Activated CD4-positive, alpha-beta T cell treated with anti-CD3 and anti-CD28 coated beads, Interleukin-2, Interleukin-4, amounts not matched to agents 100 ng/mL and 50 ng/mL, durations not matched to agents 16 hours and 8 hours (primary cell): Measurements from ENCODE around the gene BNIP5.

Experiments
- DNase-seq: peaks from one replicate; pipeline ENCODE4 v3.0.0-alpha.2; 2020; ENCODE audit warnings: low spot score

The BNIP5 gene

DNA sequence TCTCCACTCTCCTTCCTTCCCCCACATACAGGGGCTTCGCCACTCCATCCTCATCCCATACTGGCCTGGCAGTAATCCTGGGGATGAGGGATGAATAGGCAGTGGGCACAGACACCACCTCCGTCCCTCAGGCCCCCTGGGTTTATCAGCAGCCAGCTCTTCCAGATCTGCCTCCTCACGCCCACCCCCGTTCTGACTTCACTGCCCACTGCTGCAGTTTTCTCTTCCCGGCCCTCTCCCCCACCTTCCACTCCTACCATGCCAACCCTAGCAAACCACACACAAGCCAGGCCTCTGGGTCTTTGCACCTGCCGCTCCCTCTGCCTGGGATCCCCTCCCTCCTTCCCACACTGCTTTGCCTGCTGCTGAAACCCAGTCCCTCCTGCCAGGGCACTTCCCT is 44.5 kb downstream of the BNIP5 start:
- no peak for DNase-seq

DNA sequence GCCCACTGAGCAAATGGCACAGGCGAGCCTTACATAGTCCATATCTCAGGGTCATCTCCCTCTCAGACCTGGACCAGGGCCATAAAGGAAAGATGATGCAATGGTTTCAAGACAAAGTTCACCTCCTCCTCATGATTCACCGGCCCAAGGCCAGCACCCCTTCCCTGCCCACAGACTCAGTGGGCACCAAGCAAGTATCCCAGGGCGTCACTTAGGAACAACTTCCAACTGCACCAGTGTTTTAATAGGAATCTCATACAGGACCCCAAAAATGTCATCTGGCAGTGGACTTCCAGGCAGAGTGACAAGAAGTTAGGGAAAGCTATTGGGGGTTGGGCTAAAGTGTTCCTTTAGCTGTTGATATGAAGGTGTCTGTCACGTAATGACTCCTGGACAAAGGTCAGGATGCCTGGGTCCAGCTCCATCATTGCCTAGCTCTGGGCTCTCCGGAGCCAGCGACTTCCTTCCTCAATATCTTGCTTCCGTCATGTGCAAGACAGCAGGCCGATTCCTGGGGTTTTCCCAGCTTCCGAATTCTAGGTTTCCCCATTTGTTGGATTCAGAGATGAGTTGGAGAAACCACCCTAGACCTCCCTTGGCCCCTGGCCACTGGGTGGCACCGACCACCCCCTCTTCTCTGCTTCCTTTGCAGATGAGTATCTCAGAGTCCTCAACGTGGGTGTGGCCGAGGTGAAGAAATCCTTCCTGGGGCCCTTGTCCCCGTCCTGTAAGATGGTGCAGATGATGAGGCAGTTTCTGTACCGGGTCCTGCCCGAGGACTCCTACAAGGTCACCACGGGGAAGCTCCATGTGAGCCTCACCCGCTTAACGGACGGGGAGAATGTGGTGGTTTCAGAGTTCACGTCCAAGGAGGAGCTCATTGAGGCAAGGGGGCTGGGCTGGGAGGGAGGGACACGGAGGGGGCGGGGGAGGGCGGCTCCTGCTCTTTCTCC is 45.7 kb downstream of the BNIP5 start:
- no peak for DNase-seq

DNA sequence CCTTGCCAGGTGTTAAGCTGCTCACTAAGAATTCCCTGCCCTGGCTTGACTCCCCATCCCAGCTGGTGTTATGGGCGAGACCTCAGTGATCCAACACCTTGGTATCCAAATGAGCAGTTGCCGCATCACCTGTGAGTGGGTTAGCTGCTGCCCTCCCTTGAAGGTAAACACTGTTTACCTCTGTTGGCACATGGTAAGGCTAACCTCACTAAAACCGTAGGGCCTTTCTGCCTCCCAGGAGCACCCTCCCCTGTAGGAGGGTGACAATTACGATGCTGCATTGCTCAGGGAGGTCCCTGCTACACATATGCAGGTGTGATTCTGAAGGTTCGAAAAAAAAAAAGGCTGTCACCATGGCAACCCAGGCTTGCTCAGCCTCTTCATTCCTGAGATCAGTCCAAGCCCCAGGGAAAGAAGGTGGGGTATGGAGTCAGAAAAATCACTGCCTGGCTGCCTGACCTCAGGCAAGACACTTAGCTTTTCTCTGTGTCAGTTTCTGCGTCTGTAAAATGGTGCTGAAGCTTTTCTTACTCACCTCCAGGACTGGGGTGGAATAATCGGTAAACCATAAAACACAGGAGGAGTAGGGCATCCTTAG is 47.3 kb downstream of the BNIP5 start:
- no peak for DNase-seq

- no peak for DNase-seq
Measured at GRCh38 chr6:36286858-36287257, 49.8 kb downstream of the BNIP5 start.

DNA sequence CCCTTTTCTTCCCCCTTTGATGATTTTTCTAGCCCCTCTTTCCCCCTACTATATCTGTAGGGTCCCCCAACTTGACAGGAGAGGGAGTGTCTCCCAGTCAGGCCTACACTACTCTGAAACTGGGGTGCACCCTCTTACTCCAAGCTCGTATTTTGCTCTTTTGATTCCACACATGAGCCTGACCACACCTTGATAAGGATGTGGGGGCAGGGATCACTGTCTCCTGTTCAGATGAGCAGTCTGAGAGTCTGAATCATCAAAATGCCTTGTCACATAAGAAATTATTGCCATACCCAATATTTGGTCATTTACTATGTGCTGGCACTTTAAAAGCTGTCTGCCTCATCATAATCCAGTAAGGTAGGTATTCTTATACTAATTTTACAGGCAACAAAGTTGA is 50.9 kb downstream of the BNIP5 start:
- DNase-seq: no peak

- no peak for DNase-seq
Measured at GRCh38 chr6:36285187-36285671, 51.5 kb downstream of the BNIP5 start.

DNA sequence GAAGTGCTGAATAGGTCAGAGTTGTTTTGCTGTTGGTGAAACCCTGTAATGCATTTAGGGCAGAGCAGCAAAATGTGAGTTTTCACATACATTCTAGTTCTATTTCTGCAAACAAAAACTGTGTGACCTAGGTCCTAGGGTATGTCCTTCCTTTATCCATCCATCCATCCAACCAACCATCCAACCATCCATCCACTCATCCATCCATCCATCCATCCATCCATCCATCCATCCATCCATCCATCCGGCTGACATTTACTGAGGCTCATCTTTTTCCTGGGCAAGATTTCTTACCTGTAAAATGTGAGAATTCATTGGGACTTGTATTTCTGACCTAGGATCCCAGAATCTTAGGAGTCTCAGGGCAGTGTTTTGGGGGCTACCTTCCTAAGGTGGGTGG is 52.3 kb downstream of the BNIP5 start:
- DNase-seq: no peak

GRCh38 chr6:36283608-36284007 is 53.1 kb downstream of the BNIP5 start:
- DNase-seq: no peak

DNA sequence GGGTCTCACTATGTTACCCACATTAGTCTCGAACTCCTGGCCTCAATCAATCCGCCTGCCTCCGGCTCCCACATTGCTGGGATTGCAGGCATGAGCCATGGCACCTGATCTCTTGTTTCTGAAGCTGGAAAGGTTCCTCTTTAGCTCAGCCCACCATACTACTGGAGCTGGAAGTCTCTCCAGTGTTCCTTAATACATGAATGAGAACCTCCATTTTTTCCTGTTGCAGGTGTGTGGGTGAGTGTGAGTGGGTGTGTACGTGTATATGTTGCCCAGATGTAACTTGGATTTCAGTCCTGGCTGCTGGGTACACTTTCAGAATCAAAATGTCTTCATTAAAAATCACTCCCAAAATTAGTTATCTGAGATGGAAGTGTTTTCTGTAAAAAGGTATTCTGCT is 55.7 kb downstream of the BNIP5 start:
- DNase-seq: no peak

GRCh38 chr6:36280467-36280866 is 56.2 kb downstream of the BNIP5 start:
- no peak for DNase-seq

- DNase-seq: no peak
Measured at GRCh38 chr6:36277946-36278470, 58.7 kb downstream of the BNIP5 start.

- DNase-seq: no peak
Measured at GRCh38 chr6:36276581-36277536, 59.8 kb downstream of the BNIP5 start.

GRCh38 chr6:36273802-36274514 is 62.7 kb downstream of the BNIP5 start:
- no peak for DNase-seq

DNA sequence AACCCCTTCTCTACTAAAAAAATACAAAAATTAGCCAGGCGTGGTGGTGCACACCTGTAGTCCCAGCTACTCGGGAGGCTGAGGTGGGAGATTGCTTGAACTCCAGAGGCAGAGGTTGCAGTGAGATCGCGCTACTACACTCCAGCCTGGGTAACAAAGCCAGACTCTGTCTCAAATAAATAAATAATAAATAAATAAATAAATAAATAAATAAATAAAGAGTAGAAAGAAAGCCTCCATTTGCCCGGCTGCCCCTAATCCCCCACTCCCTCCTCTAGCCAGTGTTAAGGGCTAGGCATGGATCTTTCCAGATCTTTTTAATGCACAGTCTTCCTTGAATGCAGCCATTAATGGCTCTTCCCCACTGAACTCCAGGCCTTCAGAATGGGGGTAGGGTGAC is 63.6 kb downstream of the BNIP5 start:
- no peak for DNase-seq

- no peak for DNase-seq
Measured at GRCh38 chr6:36272234-36272633, 64.5 kb downstream of the BNIP5 start.

GRCh38 chr6:36269834-36270705 is 66.6 kb downstream of the BNIP5 start, which contains the start of gene PNPLA1:
Gene PNPLA1 (plus strand): TSS chr6:36270060. CDS start chr6:36270460, 400 bp downstream.
- no peak for DNase-seq

- DNase-seq: no peak
Measured at GRCh38 chr6:36268478-36269275, 68.0 kb downstream of the BNIP5 start.

- DNase-seq: no peak
Measured at GRCh38 chr6:36267731-36268477, 68.8 kb downstream of the BNIP5 start.
